Measurements from ENCODE around the gene FANCI.

- TF ChIP-seq CTCF (IDR thresholded peaks at IDR 0.05): no peak
- no peak for TF ChIP-seq POLR2A (IDR thresholded peaks at IDR 0.05)
Observed at GRCh38 chr15:89196241-89196640, 47.5 kb upstream of the FANCI start.

Measured in uterus (tissue), 2 donors.